IPS-11a (cell line): ENCODE results near the gene POLR2E.
A peak's percentile ranks its signal among the peaks of the same experiment; 100 is the strongest.

Source experiments
- H3K4me3 ChIP-seq: one replicate; pipeline ENCODE4 v1.5.1; 2013; ENCODE audit warnings: low read depth, low read length, control low read depth

The POLR2E gene

DNA sequence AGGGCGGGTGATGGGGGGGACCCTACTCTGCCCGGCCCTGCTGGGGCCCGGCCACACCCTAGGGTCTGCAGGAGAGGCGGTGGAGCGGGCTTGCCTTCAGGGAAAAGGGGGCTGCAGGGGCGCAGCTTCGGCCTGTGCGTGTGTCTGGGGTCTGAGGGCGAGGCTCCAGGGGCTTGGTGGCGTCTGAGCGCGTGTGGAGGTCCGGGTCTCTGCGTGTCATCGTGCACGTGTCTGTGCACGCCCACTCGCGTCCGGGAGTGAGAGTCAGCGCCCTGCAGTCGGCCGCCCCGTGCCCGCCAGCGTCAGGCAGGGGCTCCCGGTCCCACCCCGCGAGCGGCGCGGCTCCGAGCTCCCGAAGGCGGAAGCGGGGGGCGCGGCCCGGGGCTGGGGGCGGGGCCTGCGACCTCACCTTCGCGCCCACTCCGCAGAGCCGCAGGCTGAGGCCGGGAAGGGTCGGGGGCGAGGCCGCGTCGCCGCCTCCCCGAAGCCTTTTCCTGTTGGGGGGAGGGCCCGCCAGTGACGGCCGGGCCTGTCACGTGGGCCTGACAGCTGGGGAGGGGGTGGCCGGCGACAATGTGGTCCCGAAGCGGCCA lies 28.3 kb downstream of the POLR2E start, which contains the start of gene ARHGAP45:
TSS of gene ARHGAP45 (plus strand) at position 420 of the 593 bp plus-strand sequence. CDS start 239 bp downstream, outside the sequence.
- peak within 1 kb of the TSS; percentile 17 for H3K4me3 ChIP-seq

DNA sequence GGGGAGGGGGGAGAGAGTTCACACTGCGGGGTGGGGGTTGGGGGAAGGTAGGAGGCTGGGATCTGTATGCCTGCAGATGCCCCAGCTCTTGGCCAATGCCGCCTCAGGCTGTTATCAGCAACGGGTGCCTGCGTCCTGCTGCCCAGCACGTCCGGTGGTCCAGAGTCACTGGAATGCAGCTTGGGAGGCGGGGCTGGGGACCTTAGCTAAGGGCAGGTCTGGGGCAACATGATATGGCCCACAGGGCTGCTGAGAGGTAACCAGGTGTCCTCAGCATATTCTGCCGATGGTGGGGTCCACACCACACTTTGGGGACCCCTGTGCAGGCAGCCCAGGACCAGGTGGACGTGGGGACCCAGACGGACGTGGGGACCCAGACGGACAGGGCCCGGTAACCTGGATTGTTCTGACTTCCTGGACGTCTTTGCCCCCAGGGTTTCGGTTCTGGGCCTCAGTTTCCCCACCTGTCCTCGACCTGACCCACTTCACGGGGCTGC lies 28.9 kb downstream of the POLR2E start:
- H3K4me3 ChIP-seq = no peak overlapping the region

DNA sequence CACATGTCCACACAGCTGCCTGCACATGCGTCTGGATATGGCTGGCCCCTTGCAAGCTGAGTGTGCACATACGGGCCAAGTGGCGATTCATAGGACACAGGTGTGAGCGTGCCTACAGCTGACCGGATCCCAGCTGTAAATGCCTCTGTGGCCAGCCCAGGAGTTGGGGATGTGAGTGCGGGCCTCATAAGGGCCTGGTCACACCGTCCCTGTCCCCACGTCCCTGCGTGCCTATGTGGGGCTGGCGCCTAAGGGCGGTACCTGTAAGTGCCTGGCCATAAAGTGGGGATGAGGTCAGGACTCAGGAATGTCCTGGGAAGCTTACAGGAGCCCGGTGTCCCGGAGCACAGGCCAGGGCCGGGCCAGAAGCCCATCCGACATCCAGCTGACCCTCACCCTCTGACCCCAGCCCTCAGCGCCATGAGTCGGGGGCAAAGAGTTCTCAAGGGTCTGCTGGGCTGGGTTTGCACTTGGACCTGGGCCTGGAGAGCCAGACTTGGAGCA lies 29.5 kb downstream of the POLR2E start:
- H3K4me3 ChIP-seq = no peak overlapping the region

DNA sequence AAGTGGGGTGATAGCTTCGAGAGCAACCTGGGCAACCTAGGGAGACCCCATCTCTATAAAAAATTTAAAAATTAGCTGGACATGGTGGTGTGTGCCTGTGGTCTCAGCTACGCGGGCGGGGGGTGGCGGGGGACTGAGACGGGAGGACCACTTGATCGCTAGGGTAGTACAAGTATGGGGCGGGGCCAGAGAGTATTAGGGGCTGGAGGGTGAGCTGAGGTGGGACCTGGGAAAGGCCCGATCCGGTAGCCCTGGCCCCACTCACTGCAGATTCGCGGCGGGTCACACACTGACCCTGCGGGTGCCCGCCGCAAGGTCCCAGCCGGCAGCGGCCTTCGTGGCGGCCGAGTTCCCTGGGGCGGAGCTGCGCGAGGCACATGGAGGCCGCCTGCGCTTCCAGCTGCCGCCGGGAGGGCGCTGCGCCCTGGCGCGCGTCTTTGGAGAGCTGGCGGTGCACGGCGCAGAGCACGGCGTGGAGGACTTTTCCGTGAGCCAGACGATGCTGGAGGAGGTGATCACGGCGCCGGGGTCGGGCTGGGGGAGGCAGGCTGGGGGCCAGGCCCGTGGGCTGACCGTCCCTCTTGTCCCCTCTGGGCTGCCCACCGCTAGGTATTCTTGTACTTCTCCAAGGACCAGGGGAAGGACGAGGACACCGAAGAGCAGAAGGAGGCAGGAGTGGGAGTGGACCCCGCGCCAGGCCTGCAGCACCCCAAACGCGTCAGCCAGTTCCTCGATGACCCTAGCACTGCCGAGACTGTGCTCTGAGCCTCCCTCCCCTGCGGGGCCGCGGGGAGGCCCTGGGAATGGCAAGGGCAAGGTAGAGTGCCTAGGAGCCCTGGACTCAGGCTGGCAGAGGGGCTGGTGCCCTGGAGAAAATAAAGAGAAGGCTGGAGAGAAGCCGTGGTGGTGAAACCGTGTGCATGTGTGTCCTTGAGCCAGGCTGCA lies 30.2 kb downstream of the POLR2E start:
- no peak overlapping the region for H3K4me3 ChIP-seq

DNA sequence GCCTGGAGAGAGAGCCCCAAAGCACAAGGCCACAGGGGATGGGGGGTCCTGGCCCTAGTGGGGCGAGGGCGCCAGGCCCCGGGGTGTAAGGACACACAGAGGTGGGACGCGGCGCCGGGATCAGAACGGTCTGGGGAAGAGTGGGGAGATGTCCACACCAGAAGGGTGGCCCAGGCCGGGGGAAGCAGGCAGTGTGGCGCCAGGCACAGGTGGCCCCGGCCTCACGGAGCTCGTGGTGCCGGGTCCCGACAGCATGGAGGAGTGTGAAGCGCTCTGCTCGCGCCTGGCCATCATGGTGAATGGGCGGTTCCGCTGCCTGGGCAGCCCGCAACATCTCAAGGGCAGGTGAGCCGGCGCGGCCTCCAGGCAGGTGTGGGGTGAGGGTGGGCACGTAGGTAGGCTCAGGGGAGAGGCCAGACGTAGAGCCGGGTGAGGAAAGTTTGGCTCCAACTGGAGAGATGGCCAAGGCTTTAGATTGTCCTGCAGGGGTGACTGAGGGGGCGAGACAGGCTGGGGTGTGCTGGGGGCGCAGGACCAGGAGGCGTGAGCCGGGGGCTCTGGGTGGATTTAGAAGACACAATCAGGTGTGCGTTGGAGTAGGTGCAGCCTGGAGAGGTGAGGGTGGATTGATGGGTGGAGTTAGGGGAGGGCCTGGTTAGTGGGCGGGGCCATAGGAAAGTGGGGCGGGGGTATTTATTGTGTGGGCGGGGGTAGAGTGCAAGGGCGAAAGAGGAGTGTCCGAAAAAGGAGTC lies 31.1 kb downstream of the POLR2E start:
- no peak overlapping the region for H3K4me3 ChIP-seq

DNA sequence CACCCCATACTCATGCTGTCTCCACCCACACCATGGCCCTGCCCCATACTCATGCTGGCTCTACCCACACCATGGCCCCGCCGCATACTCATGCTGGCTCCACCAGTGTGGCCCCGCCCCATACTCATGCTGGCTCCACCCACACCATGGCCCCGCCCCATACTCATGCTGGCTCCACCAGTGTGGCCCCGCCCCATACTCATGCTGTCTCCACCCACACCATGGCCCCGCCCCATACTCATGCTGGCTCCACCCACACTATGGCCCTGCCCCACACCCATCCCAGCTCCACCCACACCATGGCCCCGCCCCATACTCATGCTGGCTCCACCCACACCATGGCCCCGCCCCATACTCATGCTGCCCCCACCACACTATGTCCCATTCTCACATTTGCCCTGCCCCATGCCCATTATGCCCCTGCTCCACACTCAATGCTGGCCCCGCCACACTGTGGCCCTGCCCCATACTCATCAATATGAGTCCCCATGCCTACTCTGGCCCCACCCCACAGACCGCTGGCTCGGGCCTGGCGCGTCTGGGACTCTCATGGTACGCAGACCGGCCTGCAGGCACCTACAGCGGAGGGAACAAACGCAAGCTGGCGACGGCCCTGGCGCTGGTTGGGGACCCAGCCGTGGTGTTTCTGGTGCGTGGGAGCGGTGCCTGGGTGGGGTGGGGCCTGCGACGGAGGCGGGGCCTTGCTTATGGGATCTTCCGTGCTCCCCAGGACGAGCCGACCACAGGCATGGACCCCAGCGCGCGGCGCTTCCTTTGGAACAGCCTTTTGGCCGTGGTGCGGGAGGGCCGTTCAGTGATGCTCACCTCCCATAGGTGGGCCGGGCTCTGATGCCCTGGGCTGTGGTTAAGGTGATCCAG lies 31.9 kb downstream of the POLR2E start:
- no peak overlapping the region for H3K4me3 ChIP-seq

DNA sequence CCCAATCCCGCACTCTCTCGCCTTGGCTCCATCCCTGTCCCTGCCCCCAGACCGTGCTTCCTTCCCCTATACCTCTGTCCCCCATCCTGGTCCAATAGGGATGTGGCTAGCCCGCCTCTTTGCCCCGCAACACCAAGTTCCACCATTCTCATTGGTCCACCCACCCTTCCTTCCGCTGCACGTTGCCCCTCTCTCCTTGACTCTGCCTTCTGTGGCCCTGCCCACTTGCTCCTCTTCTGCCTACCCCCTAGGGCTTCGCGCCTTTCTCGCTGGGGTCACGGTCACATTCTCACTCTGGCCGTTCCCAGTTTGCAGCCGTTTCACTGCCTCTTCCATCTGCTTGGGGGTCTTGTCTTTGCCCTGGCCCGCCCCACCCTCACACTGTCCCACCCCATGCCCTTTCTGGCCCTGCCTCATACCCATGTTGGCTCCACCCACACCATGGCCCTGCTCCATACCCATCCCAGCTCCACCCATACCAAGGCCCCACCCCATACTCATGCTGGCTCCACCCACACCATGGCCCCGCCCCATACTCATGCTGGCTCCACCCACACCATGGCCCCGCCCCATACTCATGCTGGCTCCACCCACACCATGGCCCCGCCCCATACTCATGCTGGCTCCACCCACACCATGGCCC lies 32.7 kb downstream of the POLR2E start:
- H3K4me3 ChIP-seq = no peak overlapping the region

DNA sequence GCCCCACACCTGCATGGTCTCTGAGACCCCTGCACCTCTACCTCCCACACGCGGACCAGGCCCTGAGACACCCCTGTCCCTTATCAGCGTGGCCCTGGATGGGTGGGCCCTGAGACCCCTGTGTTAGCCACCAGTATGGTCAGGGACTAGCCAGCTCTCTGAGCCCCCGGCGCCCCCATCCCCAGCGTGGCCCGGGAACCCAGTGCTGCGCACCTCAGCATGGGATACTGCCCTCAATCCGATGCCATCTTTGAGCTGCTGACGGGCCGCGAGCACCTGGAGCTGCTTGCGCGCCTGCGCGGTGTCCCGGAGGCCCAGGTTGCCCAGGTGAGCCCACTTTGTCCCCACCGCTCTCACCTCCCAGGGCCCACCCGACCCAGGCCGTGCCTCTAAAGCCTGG lies 33.2 kb downstream of the POLR2E start:
- no peak overlapping the region for H3K4me3 ChIP-seq

DNA sequence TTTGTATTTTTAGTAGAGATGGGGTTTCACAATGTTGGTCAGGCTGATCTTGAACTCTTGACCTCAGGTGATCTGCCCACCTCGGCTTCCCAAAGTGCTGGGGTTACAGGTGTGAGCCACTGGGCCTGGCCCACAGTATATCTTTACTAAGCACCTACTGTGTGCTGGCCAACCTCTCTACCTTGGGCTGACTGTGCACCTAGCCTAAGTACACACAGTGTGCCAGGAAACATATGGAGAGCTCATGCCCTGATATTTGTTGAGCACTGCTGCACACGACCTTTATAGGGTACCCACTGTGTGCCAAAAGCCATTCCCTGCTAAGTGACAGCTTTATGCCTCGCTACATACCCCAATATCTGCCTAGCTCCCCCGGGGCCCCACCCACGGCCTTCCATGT lies 34.5 kb downstream of the POLR2E start:
- no peak overlapping the region for H3K4me3 ChIP-seq

DNA sequence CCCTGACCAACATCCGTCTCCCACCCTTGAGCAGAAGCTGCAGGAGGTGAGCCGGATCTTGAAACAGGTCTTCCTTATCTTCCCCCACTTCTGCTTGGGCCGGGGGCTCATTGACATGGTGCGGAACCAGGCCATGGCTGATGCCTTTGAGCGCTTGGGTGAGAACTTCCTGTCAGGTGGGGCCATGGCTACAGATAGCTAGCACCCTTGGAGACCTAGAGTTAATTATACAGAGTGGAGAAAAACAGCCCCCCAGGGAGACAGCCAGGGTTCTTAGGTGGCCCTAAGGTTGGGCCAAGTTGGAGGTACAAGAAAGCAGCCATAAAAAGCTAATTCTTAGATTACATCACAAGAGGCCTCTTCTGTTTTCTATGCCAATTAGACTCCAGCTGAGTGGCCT lies 37.1 kb downstream of the POLR2E start:
- H3K4me3 ChIP-seq = no peak overlapping the region

DNA sequence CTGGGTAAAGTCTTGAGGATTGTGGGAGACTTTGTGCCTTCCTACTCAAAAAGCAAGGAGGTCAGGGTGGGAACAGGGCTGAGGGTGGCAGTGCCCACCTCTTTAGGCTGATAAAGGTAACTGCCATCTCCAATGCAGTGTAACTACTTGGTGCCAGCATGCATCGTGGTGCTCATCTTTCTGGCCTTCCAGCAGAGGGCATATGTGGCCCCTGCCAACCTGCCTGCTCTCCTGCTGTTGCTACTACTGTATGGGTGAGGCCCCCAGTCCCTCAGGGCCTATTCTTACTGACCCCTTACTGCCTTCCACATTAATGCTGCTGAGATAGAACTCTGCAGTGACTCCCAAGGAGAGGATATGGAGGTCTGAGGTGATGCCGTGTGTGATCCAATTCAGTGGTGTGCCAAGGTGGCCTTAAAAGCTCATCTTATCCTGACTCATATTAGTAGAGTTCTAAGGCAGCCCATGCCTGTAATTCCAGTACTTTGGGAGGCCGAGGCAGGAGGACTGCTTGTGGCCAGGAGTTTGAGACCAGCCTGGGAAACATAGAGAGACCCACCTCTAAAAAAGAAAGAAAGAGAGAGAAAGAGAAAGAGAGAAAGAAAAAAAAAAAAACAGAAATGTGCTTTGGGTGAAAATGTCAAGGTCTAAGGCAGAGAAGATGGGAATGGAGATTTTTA lies 37.9 kb downstream of the POLR2E start:
- no peak overlapping the region for H3K4me3 ChIP-seq

DNA sequence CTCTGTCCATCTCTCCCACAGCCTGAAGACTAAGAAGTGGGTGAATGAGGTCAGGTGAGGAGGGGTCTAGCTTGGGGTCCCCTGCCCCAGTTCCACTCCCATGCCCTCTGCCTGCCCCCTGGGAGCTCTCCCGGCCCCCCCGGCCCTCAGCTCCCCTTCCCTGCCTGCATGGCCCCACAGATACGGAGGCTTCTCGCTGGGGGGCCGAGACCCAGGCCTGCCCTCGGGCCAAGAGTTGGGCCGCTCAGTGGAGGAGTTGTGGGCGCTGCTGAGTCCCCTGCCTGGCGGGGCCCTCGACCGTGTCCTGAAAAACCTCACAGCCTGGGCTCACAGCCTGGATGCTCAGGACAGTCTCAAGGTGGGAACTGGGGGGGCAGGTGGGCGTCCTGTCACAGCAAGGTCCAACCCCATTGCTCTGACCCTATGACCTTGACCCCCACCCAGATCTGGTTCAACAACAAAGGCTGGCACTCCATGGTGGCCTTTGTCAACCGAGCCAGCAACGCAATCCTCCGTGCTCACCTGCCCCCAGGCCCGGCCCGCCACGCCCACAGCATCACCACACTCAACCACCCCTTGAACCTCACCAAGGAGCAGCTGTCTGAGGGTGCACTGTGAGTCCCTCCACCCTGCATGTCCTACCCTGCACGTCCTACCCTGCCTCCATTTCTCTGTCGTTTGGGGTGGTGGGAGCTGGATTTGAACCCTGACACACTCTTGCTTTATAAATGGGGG lies 39.1 kb downstream of the POLR2E start:
- H3K4me3 ChIP-seq = no peak overlapping the region

DNA sequence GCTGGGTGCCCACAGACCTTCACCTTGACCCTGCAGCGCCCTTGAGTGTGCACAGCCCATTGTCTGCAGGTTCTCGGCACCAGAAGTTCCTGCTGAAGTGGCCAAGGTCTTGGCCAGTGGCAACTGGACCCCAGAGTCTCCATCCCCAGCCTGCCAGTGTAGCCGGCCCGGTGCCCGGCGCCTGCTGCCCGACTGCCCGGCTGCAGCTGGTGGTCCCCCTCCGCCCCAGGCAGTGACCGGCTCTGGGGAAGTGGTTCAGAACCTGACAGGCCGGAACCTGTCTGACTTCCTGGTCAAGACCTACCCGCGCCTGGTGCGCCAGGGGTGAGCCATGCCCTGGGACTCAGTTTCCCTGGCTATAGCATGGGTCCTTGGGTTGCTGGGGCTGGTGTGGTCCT lies 40.1 kb downstream of the POLR2E start:
- H3K4me3 ChIP-seq = no peak overlapping the region

DNA sequence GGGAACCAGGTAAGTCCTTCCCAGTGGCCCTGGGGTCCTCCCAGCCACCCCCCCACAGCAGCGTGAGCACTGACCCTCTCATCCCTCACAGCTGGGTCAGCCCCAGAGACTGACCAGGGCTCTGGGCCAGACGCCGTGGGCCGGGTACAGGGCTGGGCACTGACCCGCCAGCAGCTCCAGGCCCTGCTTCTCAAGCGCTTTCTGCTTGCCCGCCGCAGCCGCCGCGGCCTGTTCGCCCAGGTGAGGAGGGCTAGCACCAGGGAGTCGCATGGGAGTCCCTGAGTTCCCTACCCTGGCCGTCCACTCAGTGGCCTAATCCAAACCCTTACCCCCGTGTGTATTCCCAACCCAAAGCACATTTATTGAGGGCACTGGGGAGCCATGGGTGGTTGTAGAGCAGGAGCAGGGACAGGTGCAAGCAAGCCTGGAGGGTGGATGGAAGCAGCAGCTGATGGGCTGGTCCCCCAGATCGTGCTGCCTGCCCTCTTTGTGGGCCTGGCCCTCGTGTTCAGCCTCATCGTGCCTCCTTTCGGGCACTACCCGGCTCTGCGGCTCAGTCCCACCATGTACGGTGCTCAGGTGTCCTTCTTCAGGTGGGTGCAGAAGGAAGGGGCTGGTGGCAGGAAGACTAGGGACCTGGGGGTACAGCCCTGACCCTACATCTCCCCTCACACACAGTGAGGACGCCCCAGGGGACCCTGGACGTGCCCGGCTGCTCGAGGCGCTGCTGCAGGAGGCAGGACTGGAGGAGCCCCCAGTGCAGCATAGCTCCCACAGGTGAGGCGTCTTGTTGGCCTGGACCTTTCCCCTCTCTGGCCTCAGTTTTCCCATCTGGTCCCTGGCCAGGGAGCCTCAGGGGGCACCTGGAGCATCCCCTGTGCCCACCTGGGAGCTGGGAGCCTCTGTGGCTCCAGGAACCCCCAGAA lies 40.8 kb downstream of the POLR2E start:
- no peak overlapping the region for H3K4me3 ChIP-seq

DNA sequence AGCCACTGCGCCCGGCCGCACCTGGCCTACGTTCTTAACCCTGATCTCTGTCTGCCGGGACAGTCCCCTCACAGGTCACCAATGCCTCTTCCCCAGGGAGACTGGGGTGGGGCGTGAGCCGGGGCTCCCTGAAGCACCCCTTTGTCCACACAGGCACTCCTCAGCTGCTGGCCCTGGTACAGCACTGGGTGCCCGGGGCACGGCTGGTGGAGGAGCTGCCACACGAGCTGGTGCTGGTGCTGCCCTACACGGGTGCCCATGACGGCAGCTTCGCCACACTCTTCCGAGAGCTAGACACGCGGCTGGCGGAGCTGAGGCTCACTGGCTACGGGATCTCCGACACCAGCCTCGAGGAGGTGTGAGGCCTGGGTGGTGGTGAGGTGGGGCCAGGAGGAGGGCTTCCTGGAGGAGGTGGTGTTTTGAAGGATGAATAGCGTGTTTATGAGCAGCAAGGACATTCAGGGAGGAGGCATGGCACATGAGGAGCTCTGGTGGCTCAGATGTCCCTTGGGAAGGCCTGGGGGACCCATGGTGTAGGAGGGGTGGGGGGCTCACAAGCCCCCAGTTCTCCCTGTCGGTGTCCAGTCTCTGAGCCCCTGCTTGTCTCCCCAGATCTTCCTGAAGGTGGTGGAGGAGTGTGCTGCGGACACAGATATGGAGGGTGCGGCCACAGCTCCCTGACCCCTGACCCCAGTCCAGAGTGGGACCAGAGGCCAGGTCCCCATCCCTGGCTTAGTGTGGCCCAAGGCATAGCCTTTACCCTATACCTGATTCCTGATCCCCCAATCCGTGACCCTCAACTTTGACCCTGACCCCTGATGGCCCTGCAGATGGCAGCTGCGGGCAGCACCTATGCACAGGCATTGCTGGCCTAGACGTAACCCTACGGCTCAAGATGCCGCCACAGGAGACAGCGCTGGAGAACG lies 41.7 kb downstream of the POLR2E start:
- H3K4me3 ChIP-seq = no peak overlapping the region

DNA sequence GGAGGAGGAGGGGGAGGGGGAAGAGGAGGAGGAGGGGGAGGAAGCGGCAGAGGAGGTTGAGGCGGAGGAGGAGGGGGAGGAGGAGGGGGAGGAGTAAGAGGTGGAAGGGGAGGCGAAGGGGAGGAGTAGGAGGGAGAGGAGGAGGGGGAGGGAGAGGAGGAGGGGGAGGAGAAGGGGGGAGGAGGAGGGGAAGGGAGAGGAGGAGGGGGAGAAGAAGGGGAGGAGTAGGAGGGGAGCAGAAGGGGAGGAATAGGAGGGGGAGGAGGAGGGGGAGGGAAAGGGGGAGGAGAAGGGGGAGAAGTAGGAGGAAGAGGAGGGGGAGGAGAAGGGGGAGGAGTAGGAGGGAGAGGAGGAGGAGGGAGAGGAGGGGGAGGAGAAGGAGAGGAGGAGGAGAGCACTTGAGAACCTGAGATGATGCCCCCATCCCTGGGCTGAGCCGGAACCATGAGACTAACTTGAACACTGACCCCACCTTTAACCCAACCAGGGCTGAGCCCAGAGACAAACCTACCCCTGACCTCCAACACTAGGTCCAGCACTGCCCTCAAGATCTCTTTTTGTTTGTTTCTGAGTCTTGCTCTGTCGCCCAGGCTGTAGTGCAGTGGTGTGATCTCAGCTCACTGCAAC lies 42.7 kb downstream of the POLR2E start:
- H3K4me3 ChIP-seq = no peak overlapping the region
